ENCODE measurements around the gene SPART.

The SPART gene

GRCh38 chr13:36286006-36286405 lies 60.2 kb downstream of the SPART start:
- Mint-ChIP-seq H3K27ac (no peak overlapping the region), H3K9me3 (peaks cover 13% of the 10 kb centered on the region), H3K4me1 (no peaks in the 10 kb centered on the region), H3K36me3 (ENCODE audit: low read depth) (no peaks in the 10 kb centered on the region), H3K27me3 (ENCODE audit: low read depth) (no peaks in the 10 kb centered on the region), H3K4me3 (no peak overlapping the region)
- TF ChIP-seq, protein P1, sequence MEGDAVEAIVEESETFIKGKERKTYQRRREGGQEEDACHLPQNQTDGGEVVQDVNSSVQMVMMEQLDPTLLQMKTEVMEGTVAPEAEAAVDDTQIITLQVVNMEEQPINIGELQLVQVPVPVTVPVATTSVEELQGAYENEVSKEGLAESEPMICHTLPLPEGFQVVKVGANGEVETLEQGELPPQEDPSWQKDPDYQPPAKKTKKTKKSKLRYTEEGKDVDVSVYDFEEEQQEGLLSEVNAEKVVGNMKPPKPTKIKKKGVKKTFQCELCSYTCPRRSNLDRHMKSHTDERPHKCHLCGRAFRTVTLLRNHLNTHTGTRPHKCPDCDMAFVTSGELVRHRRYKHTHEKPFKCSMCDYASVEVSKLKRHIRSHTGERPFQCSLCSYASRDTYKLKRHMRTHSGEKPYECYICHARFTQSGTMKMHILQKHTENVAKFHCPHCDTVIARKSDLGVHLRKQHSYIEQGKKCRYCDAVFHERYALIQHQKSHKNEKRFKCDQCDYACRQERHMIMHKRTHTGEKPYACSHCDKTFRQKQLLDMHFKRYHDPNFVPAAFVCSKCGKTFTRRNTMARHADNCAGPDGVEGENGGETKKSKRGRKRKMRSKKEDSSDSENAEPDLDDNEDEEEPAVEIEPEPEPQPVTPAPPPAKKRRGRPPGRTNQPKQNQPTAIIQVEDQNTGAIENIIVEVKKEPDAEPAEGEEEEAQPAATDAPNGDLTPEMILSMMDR (IDR thresholded peaks at IDR 0.05; ENCODE audit: unreplicated experiment in 3 of 3), result no peak

DNA sequence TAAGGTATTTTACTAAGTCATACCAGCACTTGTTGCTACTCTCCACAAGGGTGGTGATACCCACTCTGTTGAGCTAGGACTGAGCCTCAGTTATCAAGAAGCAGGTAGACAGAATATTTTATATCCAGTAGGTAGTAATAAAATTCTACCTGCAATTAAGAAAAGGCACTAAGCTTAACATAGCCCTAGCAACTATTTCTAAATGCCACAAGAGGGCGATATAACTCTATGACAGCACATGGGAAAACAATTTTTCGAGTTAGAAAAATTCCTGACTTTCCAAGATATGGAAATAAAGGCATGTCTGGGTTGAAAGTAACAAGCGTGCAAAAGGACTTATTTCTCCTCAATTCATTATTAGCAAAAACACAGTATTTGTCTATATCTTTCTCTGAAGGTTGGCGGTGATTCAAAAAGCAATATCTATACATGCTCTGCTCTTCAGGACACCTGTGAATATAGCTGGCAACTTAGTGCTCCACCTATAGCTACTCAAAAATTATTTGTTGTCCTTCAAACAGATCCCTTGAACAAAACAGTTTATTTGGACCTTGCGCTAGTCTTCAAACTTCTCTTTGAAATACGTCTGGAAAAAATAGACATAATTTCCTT lies 63.3 kb downstream of the SPART start:
- H3K9me3 Mint-ChIP-seq, result peaks cover 5% of the 10 kb centered on the region
- no peaks in the 10 kb centered on the region for H3K27me3 Mint-ChIP-seq (ENCODE audit: low read depth)
- H3K27ac Mint-ChIP-seq, result no peak overlapping the region
- H3K36me3 Mint-ChIP-seq (ENCODE audit: low read depth), result no peaks in the 10 kb centered on the region
- TF ChIP-seq, protein P1 (IDR thresholded peaks at IDR 0.05; ENCODE audit: unreplicated experiment in 3 of 3), result peak; percentile 78 to 89 (median 84)
- H3K4me3 Mint-ChIP-seq, result no peak overlapping the region
- H3K4me1 Mint-ChIP-seq, result no peaks in the 10 kb centered on the region

DNA sequence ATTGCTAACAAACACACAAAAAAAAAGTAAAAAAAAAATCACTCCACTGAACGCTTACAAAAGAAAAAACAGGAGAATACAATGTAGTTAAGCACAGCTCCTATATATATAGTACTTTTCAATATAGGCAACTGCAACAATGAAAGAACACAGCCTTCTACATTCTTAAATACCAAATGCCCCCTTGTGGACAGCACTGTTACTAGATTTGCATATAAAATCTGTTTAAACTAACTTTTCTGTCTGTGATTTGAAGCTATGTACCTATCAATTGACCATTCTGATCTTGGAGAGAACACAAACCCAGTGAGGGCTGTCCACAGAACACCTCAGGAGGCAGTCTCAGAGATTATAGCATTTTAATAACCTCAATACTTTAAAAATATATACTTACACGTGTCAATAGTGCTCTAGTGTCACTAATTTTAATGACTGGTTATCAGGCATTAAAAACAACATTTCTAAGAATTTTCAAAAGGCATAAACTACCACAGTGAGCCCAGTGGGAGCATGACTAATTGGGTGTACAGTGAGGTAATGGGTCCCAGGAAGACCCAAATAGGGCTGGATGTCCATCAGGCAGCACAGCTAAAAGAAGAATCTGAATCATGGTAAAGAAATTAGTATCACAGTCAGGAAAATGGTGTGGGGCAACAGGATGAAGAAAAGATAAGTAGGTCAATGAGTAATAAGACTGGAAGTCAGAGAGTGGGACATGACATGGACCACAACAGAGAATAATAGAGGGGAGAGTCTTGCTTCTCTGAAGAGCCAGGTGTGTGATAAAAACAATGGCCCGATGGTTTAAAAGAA lies 70.8 kb downstream of the SPART start:
- H3K4me1 Mint-ChIP-seq, result peaks cover 31% of the 10 kb centered on the region
- no peaks in the 10 kb centered on the region for H3K27me3 Mint-ChIP-seq (ENCODE audit: low read depth)
- TF ChIP-seq, protein P1 (IDR thresholded peaks at IDR 0.05; ENCODE audit: unreplicated experiment in 3 of 3), result peak; percentile 63 to 76 (median 69)
- H3K9me3 Mint-ChIP-seq, result peaks cover 9% of the 10 kb centered on the region
- H3K4me3 Mint-ChIP-seq, result no peak overlapping the region
- H3K36me3 Mint-ChIP-seq (ENCODE audit: low read depth), result no peaks in the 10 kb centered on the region
- H3K27ac Mint-ChIP-seq, result peak overlapping the region in 2 of 3 experiments; percentile 51 to 75

DNA sequence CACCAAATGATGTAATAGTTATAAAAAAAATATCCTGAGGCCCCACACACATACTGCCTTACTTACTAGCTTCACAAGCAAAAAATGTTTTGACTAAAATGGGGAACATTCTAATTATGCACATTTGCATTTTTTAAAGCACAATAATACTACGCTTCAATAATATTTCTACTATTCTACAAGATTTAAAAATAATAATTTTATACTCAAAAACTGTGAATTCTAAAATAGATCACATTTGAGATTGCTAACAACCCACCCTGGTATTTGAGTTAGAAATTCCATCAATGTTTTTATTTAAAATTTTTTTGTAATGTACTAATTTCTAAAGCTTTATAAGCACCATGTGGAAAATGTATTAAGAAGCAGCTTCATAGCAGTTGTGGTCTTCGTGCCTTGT lies 72.8 kb downstream of the SPART start:
- H3K4me1 Mint-ChIP-seq, result peaks cover 31% of the 10 kb centered on the region
- TF ChIP-seq, protein P1 (IDR thresholded peaks at IDR 0.05; ENCODE audit: unreplicated experiment in 3 of 3), result no peak
- no peaks in the 10 kb centered on the region for H3K36me3 Mint-ChIP-seq (ENCODE audit: low read depth)
- peaks cover 21% of the 10 kb centered on the region for H3K9me3 Mint-ChIP-seq
- peak overlapping the region in 1 of 3 experiments; percentile 35 for H3K4me3 Mint-ChIP-seq
- H3K27ac Mint-ChIP-seq, result peak overlapping the region in 2 of 3 experiments; percentile 47 to 75
- H3K27me3 Mint-ChIP-seq (ENCODE audit: low read depth), result no peaks in the 10 kb centered on the region

DNA sequence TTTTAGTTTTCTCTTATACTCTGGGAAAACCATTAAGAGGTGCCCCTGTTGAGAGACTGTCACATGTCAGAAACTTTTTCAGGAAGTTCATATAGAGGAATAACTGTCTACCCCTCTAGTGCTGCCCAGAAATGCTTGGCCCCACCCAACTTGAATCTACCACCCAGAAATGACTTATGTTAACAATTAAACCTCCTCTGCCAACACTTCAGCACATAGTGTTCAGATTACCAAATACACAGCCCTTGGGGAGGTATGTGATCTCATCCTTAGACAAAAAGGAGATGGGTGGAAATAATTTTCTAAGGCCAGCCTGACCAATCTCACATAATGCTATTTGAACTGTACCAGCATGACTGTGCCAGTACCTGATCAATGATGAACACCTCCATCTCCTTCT lies 84.2 kb downstream of the SPART start:
- H3K27ac Mint-ChIP-seq, result no peak overlapping the region
- peaks cover 5% of the 10 kb centered on the region for H3K9me3 Mint-ChIP-seq
- H3K27me3 Mint-ChIP-seq (ENCODE audit: low read depth), result peaks cover 6% of the 10 kb centered on the region
- H3K36me3 Mint-ChIP-seq (ENCODE audit: low read depth), result no peaks in the 10 kb centered on the region
- TF ChIP-seq, protein P1 (IDR thresholded peaks at IDR 0.05; ENCODE audit: unreplicated experiment in 3 of 3), result no peak
- no peak overlapping the region for H3K4me3 Mint-ChIP-seq
- H3K4me1 Mint-ChIP-seq, result peaks cover 3% of the 10 kb centered on the region

All from nephron (organoid).